IgD-negative memory B cell (primary cell): ENCODE data around the gene XRCC5. TPM values are rescaled to one million over a fixed set of nuclear protein-coding genes. Genes with fewer than 3 reads are reported as not detected.

Source experiments
- H3K27ac Mint-ChIP-seq, 3 donors: one replicate each; pipeline ENCODE4 v1.8.0; 2020 to 2022; ENCODE audit warnings: mild to moderate bottlenecking in 3 of 3, mixed read lengths in 3 of 3, moderate library complexity in 1 of 3
- H3K27me3 Mint-ChIP-seq: one replicate; pipeline ENCODE4 v1.8.0; 2021; ENCODE audit warnings: mixed read lengths
- H3K36me3 Mint-ChIP-seq: one replicate; pipeline ENCODE4 v1.8.0; 2020; ENCODE audit warnings: mild to moderate bottlenecking, mixed read lengths
- H3K4me1 Mint-ChIP-seq, 3 donors: one replicate each; pipeline ENCODE4 v1.8.0; 2020 to 2022; ENCODE audit warnings: mixed read lengths in 3 of 3, mild to moderate bottlenecking in 1 of 3
- H3K4me3 Mint-ChIP-seq, 4 donors: one replicate each; pipeline ENCODE4 v1.8.0; 2020 to 2022; ENCODE audit warnings: mild to moderate bottlenecking in 4 of 4, mixed read lengths in 4 of 4, moderate library complexity in 3 of 4
- H3K9me3 Mint-ChIP-seq, 3 donors: one replicate each; pipeline ENCODE4 v1.8.0; 2020 to 2021; ENCODE audit warnings: mixed read lengths in 3 of 3, mild to moderate bottlenecking in 1 of 3
- polyA plus RNA-seq: library from polyadenylated mRNA; unstranded; fragments of 300-500 nt; fragmentation: Illumina TruSeq; gene quantifications from one replicate; pipeline ENCODE4 v1.2.3, GENCODE V29; 2021

XRCC5 gene
- polyA plus RNA-seq, 1 donor from 2014 or later = 234 TPM

- Mint-ChIP-seq H3K36me3 (peaks cover 4% of the 10 kb centered on the region), H3K4me1 (peaks cover 35 to 42% (median 37%) of the 10 kb centered on the region in 3 donors), H3K9me3 (no peaks in the 10 kb centered on the region), H3K27me3 (no peaks in the 10 kb centered on the region), H3K4me3 (peak overlapping the region; percentile 93 to 98 (median 96)), H3K27ac (peak overlapping the region in 2 of 3 donors; percentile 75 to 91)
These were observed 28.1 kb upstream of the XRCC5 start for GRCh38 chr2:216081012-216081411.

GRCh38 chr2:216081487-216082116 is 27.5 kb upstream of the XRCC5 start, which contains the start of the genes PECR and TMEM169:
Gene PECR (minus strand): TSS chr2:216081809. CDS start chr2:216081741, 68 bp downstream.
Gene TMEM169 (plus strand): TSS chr2:216081919. CDS start chr2:216095964, 14,045 bp downstream.
- Mint-ChIP-seq H3K4me3 (peak within 1 kb of the TSS; percentile 93 to 98 (median 96)), H3K9me3 (no peaks in the 10 kb centered on the region), H3K36me3 (peaks cover 4% of the 10 kb centered on the region), H3K27me3 (no peaks in the 10 kb centered on the region), H3K4me1 (peaks cover 35 to 42% (median 37%) of the 10 kb centered on the region in 3 donors), H3K27ac (peak within 1 kb of the TSS in 2 of 3 donors; percentile 75 to 92)

GRCh38 chr2:216082117-216082711 is 26.9 kb upstream of the XRCC5 start:
- no peaks in the 10 kb centered on the region for H3K9me3 Mint-ChIP-seq
- peak overlapping the region; percentile 93 to 98 (median 96) for H3K4me3 Mint-ChIP-seq
- H3K4me1 Mint-ChIP-seq = peaks cover 35 to 42% (median 37%) of the 10 kb centered on the region in 3 donors
- peak overlapping the region in 1 of 3 donors; percentile 92 for H3K27ac Mint-ChIP-seq
- peaks cover 4% of the 10 kb centered on the region for H3K36me3 Mint-ChIP-seq
- H3K27me3 Mint-ChIP-seq = no peaks in the 10 kb centered on the region

GRCh38 chr2:216082805-216083204 is 26.3 kb upstream of the XRCC5 start:
- Mint-ChIP-seq H3K4me3 (peak overlapping the region; percentile 93 to 98 (median 96)), H3K27ac (no peak overlapping the region), H3K27me3 (no peaks in the 10 kb centered on the region), H3K9me3 (no peaks in the 10 kb centered on the region), H3K4me1 (peaks cover 35 to 42% (median 37%) of the 10 kb centered on the region in 3 donors), H3K36me3 (peaks cover 4% of the 10 kb centered on the region)

GRCh38 chr2:216083464-216084281 is 25.5 kb upstream of the XRCC5 start:
- no peaks in the 10 kb centered on the region for H3K9me3 Mint-ChIP-seq
- H3K4me3 Mint-ChIP-seq = peak overlapping the region in 3 of 4 donors; percentile 36 to 98 (median 97)
- H3K4me1 Mint-ChIP-seq = peaks cover 35 to 42% (median 37%) of the 10 kb centered on the region in 3 donors
- peaks cover 4% of the 10 kb centered on the region for H3K36me3 Mint-ChIP-seq
- H3K27ac Mint-ChIP-seq = peak overlapping the region in 1 of 3 donors; percentile 69
- H3K27me3 Mint-ChIP-seq = no peaks in the 10 kb centered on the region

GRCh38 chr2:216084547-216084946 is 24.6 kb upstream of the XRCC5 start:
- Mint-ChIP-seq H3K9me3 (no peaks in the 10 kb centered on the region), H3K27me3 (no peaks in the 10 kb centered on the region), H3K27ac (peak overlapping the region; percentile 45 to 81 (median 67)), H3K4me3 (peak overlapping the region; percentile 30 to 98 (median 58)), H3K4me1 (peaks cover 34 to 42% (median 35%) of the 10 kb centered on the region in 3 donors), H3K36me3 (peaks cover 4% of the 10 kb centered on the region)

GRCh38 chr2:216086207-216086893 is 22.8 kb upstream of the XRCC5 start:
- H3K27me3 Mint-ChIP-seq = no peaks in the 10 kb centered on the region
- peaks cover 26 to 30% (median 28%) of the 10 kb centered on the region in 3 donors for H3K4me1 Mint-ChIP-seq
- H3K27ac Mint-ChIP-seq = no peak overlapping the region
- peaks cover 6% of the 10 kb centered on the region for H3K36me3 Mint-ChIP-seq
- no peaks in the 10 kb centered on the region for H3K9me3 Mint-ChIP-seq
- H3K4me3 Mint-ChIP-seq = no peak overlapping the region

- no peaks in the 10 kb centered on the region for H3K9me3 Mint-ChIP-seq
- no peaks in the 10 kb centered on the region for H3K27me3 Mint-ChIP-seq
- no peak overlapping the region for H3K4me3 Mint-ChIP-seq
- no peak overlapping the region for H3K27ac Mint-ChIP-seq
- peaks cover 3% of the 10 kb centered on the region for H3K36me3 Mint-ChIP-seq
- H3K4me1 Mint-ChIP-seq = no peaks in the 10 kb centered on the region
These were observed 18.8 kb upstream of the XRCC5 start for GRCh38 chr2:216090369-216090786.

GRCh38 chr2:216092646-216093045 is 16.5 kb upstream of the XRCC5 start:
- H3K27ac Mint-ChIP-seq = no peak overlapping the region
- peaks cover 3% of the 10 kb centered on the region for H3K36me3 Mint-ChIP-seq
- H3K27me3 Mint-ChIP-seq = no peaks in the 10 kb centered on the region
- H3K4me1 Mint-ChIP-seq = no peaks in the 10 kb centered on the region
- no peak overlapping the region for H3K4me3 Mint-ChIP-seq
- H3K9me3 Mint-ChIP-seq = no peaks in the 10 kb centered on the region

GRCh38 chr2:216094701-216095100 is 14.4 kb upstream of the XRCC5 start:
- no peak overlapping the region for H3K27ac Mint-ChIP-seq
- H3K4me3 Mint-ChIP-seq = no peak overlapping the region
- no peaks in the 10 kb centered on the region for H3K9me3 Mint-ChIP-seq

GRCh38 chr2:216098421-216099334 is 10.5 kb upstream of the XRCC5 start:
- no peak overlapping the region for H3K4me3 Mint-ChIP-seq
- no peaks in the 10 kb centered on the region for H3K27me3 Mint-ChIP-seq
- H3K9me3 Mint-ChIP-seq = no peaks in the 10 kb centered on the region
- peaks cover 3% of the 10 kb centered on the region for H3K36me3 Mint-ChIP-seq
- H3K27ac Mint-ChIP-seq = no peak overlapping the region
- H3K4me1 Mint-ChIP-seq = no peaks in the 10 kb centered on the region

More at GRCh38 chr2:216094701-216095100, 14.4 kb upstream of the XRCC5 start:
- Mint-ChIP-seq H3K36me3 (peaks cover 3% of the 10 kb centered on the region), H3K27me3 (no peaks in the 10 kb centered on the region), H3K4me1 (no peaks in the 10 kb centered on the region)

GRCh38 chr2:216101109-216101508 is 8.0 kb upstream of the XRCC5 start:
- Mint-ChIP-seq H3K9me3 (no peaks in the 10 kb centered on the region), H3K4me1 (no peaks in the 10 kb centered on the region), H3K27ac (no peak overlapping the region), H3K36me3 (peaks cover 3% of the 10 kb centered on the region), H3K27me3 (no peaks in the 10 kb centered on the region), H3K4me3 (no peak overlapping the region)

GRCh38 chr2:216103213-216103612 is 5.9 kb upstream of the XRCC5 start:
- peaks cover 3% of the 10 kb centered on the region for H3K36me3 Mint-ChIP-seq
- no peak overlapping the region for H3K4me3 Mint-ChIP-seq

GRCh38 chr2:216104691-216105090 is 4.5 kb upstream of the XRCC5 start:
- Mint-ChIP-seq H3K4me3 (no peak overlapping the region), H3K27me3 (no peaks in the 10 kb centered on the region), H3K36me3 (peaks cover 3% of the 10 kb centered on the region), H3K27ac (no peak overlapping the region), H3K9me3 (no peaks in the 10 kb centered on the region), H3K4me1 (peaks cover 3 to 7% (median 7%) of the 10 kb centered on the region in 3 donors)

More at GRCh38 chr2:216103213-216103612, 5.9 kb upstream of the XRCC5 start:
- Mint-ChIP-seq H3K4me1 (no peaks in the 10 kb centered on the region), H3K27me3 (no peaks in the 10 kb centered on the region), H3K27ac (peak overlapping the region in 1 of 3 donors; percentile 9), H3K9me3 (no peaks in the 10 kb centered on the region)
